K562 (cell line): ENCODE data around the gene SSBP2. TPM values are rescaled to one million over a fixed set of nuclear protein-coding genes. Genes with fewer than 3 reads are reported as not detected.

Experiments
- ATAC-seq: fragments of 200-7000 bp; cut with Tn5 transposase; 3 replicates; pipeline ENCODE4 v1.9.1; 2020; ENCODE audit warnings: moderate library complexity
- BruUV-seq: library from RNA; stranded (reverse); fragments of 400-500 nt; replicated peaks from 2 replicates; lab custom pipeline; 2021; lab: Mats Ljungman, UMichigan
- CTCF ChIA-PET: fragments of 300-600 bp; formaldehyde crosslinking; extraction: SDS; loops from one replicate; lab custom pipeline; 2021; ENCODE audit warnings: low intra/inter-chr PET ratio; lab: Yijun Ruan, JAX
- POLR2A ChIA-PET: fragments of 300-600, 350-650 bp; sonication (Branson Sonifier 250); formaldehyde crosslinking; extraction: SDS; loops from one replicate; lab custom pipeline; 2021; ENCODE audit warnings: antibody characterized with exemption, inconsistent platforms; lab: Yijun Ruan, JAX
- DNase-seq, 4 experiments: peaks; one replicate each; pipeline versions ENCODE4 v3.0.0 to v3.0.0-alpha.2; 2011 to 2018; ENCODE audit warnings: low spot score in 3 of 4, mixed read lengths in 3 of 4; ENCODE audit errors: extremely low read depth in 1 of 4
- FAIRE-seq: peaks from 2 replicates; lab custom pipeline; 2011; peaks lifted over from hg19 to GRCh38; lab: Jason Lieb, UNC
- H2AFZ ChIP-seq: 2 replicates; pipeline ENCODE4 v1.6.0; 2011; ENCODE audit warnings: low read depth, low read length, control low read depth, inconsistent platforms
- H3K27ac ChIP-seq: fragments of 200-600 bp; 3 replicates; pipeline ENCODE4 v1.8.0; 2011; ENCODE audit warnings: low read depth, mild to moderate bottlenecking, control low read depth, inconsistent platforms, low read length, moderate library complexity, mixed read lengths; ENCODE audit errors: extremely low read depth
- H3K27me3 ChIP-seq, 2 experiments: fragments of 300-600 bp in 1 of 2; 2 replicates in 1 of 2; 3 replicates in 1 of 2; pipeline versions ENCODE4 v1.6.0 to v1.8.0; 2011; ENCODE audit warnings: inconsistent platforms in 2 of 2, low read length in 2 of 2, mild to moderate bottlenecking in 1 of 2, mixed read lengths in 1 of 2, moderate library complexity in 1 of 2; ENCODE audit not compliant: control insufficient read depth in 2 of 2, insufficient read depth in 2 of 2
- H3K36me3 ChIP-seq: fragments of 300-600 bp; 3 replicates; pipeline ENCODE4 v1.8.0; 2011; ENCODE audit warnings: mild to moderate bottlenecking, low read length, inconsistent platforms; ENCODE audit not compliant: control insufficient read depth, insufficient read depth
- H3K4me1 ChIP-seq, 2 experiments: fragments of 200-600 bp in 1 of 2; replicated peaks in 1 of 2; 2 replicates in 1 of 2; 3 replicates in 1 of 2; pipeline versions ENCODE4 v1.5.1 to v1.8.0; 2011; ENCODE audit warnings: inconsistent platforms in 2 of 2, low read length in 2 of 2, mild to moderate bottlenecking in 1 of 2, mixed read lengths in 1 of 2, moderate library complexity in 1 of 2; ENCODE audit not compliant: control insufficient read depth in 2 of 2, insufficient read depth in 2 of 2
- H3K4me2 ChIP-seq: 2 replicates; pipeline ENCODE4 v1.6.1; 2011; ENCODE audit warnings: low read length, control low read depth, inconsistent platforms, mixed read lengths; ENCODE audit not compliant: insufficient read depth
- H3K4me3 ChIP-seq: fragments of 200-600 bp; sonication (generic), shearing (Covaris generic); 2 replicates; pipeline ENCODE4 v1.5.1; 2016; ENCODE audit warnings: control low read depth, inconsistent platforms
- H3K79me2 ChIP-seq: fragments of 200-600 bp; 3 replicates; pipeline ENCODE4 v1.8.0; 2011; ENCODE audit warnings: low read length, inconsistent platforms; ENCODE audit not compliant: control insufficient read depth, insufficient read depth
- H3K9ac ChIP-seq, 2 experiments: 2 replicates each; pipeline versions ENCODE4 v1.6.0 to v1.6.1; 2011; ENCODE audit warnings: low read depth in 2 of 2, low read length in 2 of 2, control low read depth in 1 of 2, inconsistent platforms in 1 of 2, mild to moderate bottlenecking in 1 of 2, mixed read lengths in 1 of 2; ENCODE audit not compliant: insufficient read depth in 1 of 2
- H3K9me1 ChIP-seq: one replicate; pipeline ENCODE4 v1.6.0; 2011; ENCODE audit warnings: inconsistent platforms, mild to moderate bottlenecking, low read length, moderate library complexity; ENCODE audit not compliant: control insufficient read depth, insufficient read depth
- H3K9me3 ChIP-seq: replicated peaks from 2 replicates; pipeline ENCODE4 v1.5.1; 2011; ENCODE audit warnings: low read depth, low read length, inconsistent platforms; ENCODE audit not compliant: control insufficient read depth, insufficient read depth
- H4K20me1 ChIP-seq: replicated peaks from 2 replicates; pipeline ENCODE4 v1.6.1; 2011; ENCODE audit warnings: low read length, inconsistent platforms, mixed read lengths; ENCODE audit not compliant: control insufficient read depth, insufficient read depth
- ARID3A ChIP-seq: IDR thresholded peaks from 2 replicates; pipeline ENCODE4 v1.6.1; 2012; ENCODE audit warnings: low read depth, low read length, improper control_type of control experiment, borderline replicate concordance
- CBFB ChIP-seq: sonication (generic); formaldehyde crosslinking; IDR thresholded peaks from 2 replicates; pipeline ENCODE4 v1.4.0; 2020; ENCODE audit warnings: mild to moderate bottlenecking, missing genetic modification reagents
- CHD1 ChIP-seq: fragments of 200-600 bp; sonication (generic); IDR thresholded peaks from one replicate; pipeline ENCODE4 v1.6.1; 2012; ENCODE audit warnings: mild to moderate bottlenecking, moderate library complexity, low read length, inconsistent platforms
- HMBOX1 ChIP-seq: sonication (generic); IDR thresholded peaks from 2 replicates; pipeline ENCODE4 v1.6.1; 2016
- MCM2 ChIP-seq: fragments of 450-650 bp; IDR thresholded peaks from 2 replicates; pipeline ENCODE4 v1.6.1; 2017; ENCODE audit warnings: low read depth, mild to moderate bottlenecking
- MTA3 ChIP-seq: fragments of 450-650 bp; formaldehyde crosslinking; IDR thresholded peaks from 2 replicates; pipeline ENCODE4 v1.6.1; 2017; ENCODE audit warnings: mild to moderate bottlenecking, borderline replicate concordance
- PTRF ChIP-seq: fragments of 450-650 bp; IDR thresholded peaks from 2 replicates; pipeline ENCODE4 v1.6.1; 2016; ENCODE audit warnings: mild to moderate bottlenecking, missing genetic modification characterization, missing compliant biosample characterization
- RFX5 ChIP-seq: IDR thresholded peaks from 2 replicates; pipeline ENCODE4 v1.6.1; 2011; ENCODE audit warnings: low read depth, mild to moderate bottlenecking, improper control_type of control experiment, low read length
- SMARCC2 ChIP-seq: fragments of 450-650 bp; IDR thresholded peaks from 2 replicates; pipeline ENCODE4 v1.6.1; 2017; ENCODE audit warnings: antibody characterized with exemption, moderate library complexity, mild to moderate bottlenecking, low read depth
- SP2 ChIP-seq: IDR thresholded peaks from 2 replicates; pipeline ENCODE4 v1.6.1; 2011; ENCODE audit warnings: mild to moderate bottlenecking, low read depth, low read length, moderate library complexity; ENCODE audit not compliant: poor library complexity, severe bottlenecking; ENCODE audit errors: extremely low read depth
- ZNF274 ChIP-seq: IDR thresholded peaks from 2 replicates; pipeline ENCODE4 v1.6.1; 2011; ENCODE audit warnings: low read depth, mild to moderate bottlenecking, low read length, moderate library complexity, borderline replicate concordance
- WGBS: fragments of 100-300 bp; shearing (Covaris generic); methylation state at CpG from one replicate; pipeline ENCODE4 v1.1.6; 2016; ENCODE audit warnings: low coverage, mixed read lengths; ENCODE audit not compliant: insufficient coverage; ENCODE audit errors: missing lambda C conversion rate; 5-methylcytosine and 5-hydroxymethylcytosine counted together
- in situ Hi-C: fragments of 300-500 bp; cut with MboI; formaldehyde crosslinking; loops from 4 replicates; pipeline ENCODE4 v1.15.0; 2018; ENCODE audit warnings: inconsistent platforms, mixed read lengths
- intact Hi-C: fragments of 100-400 bp; cut with micrococcal nuclease; formaldehyde crosslinking; loops from 2 replicates; pipeline ENCODE4 v1.14.2; 2022
- polyA plus RNA-seq, 8 experiments: library from polyadenylated mRNA; depleted of rRNA in 4 of 8; stranded (reverse) in 5 of 8; unstranded in 3 of 8; fragments of >200 nt; fragmentation: Nextera tagmentation in 2 of 8; fragmentation: Illumina TruSeq in 1 of 8; extraction: Ambion mirVana in 2 of 8; extraction: Trizol in 1 of 8; gene quantifications; 2 replicates each; pipeline versions ENCODE4 v1.2.1 to v1.2.3, GENCODE V29; 2011 to 2014; ENCODE audit warnings: inconsistent platforms in 1 of 8, missing spikeins in 1 of 8
- total RNA-seq, 7 experiments: library from RNA; depleted of rRNA in 6 of 7; stranded (reverse); fragments of >200 nt in 6 of 7; fragmentation: Illumina TruSeq in 2 of 7; extraction: Trizol in 2 of 7; gene quantifications; 2 replicates each; pipeline versions ENCODE4 v1.2.1 to v1.2.3, GENCODE V29; 2011 to 2021; ENCODE audit warnings: low replicate concordance in 1 of 7
- TF ChIP-seq, protein P1 (sequence below), 2 experiments: fragments of 150-350 bp in 1 of 2; IDR thresholded peaks; 2 replicates each; pipeline ENCODE4 v1.6.1; 2012 to 2016; ENCODE audit warnings: low read depth in 2 of 2, low read length in 2 of 2, mild to moderate bottlenecking in 1 of 2, moderate library complexity in 1 of 2
- TF ChIP-seq, protein P2 (sequence below): fragments of 250-450 bp; sonication (Bioruptor Pico); IDR thresholded peaks from 2 replicates; pipeline ENCODE4 v1.4.0; 2020

Gene SSBP2
- total and polyA plus RNA-seq, 9 of the 15 experiments (the other 6 are each of a cell fraction or from before 2014, with no cell fraction given) = 22.3 to 133 (median 42.1) TPM

DNA sequence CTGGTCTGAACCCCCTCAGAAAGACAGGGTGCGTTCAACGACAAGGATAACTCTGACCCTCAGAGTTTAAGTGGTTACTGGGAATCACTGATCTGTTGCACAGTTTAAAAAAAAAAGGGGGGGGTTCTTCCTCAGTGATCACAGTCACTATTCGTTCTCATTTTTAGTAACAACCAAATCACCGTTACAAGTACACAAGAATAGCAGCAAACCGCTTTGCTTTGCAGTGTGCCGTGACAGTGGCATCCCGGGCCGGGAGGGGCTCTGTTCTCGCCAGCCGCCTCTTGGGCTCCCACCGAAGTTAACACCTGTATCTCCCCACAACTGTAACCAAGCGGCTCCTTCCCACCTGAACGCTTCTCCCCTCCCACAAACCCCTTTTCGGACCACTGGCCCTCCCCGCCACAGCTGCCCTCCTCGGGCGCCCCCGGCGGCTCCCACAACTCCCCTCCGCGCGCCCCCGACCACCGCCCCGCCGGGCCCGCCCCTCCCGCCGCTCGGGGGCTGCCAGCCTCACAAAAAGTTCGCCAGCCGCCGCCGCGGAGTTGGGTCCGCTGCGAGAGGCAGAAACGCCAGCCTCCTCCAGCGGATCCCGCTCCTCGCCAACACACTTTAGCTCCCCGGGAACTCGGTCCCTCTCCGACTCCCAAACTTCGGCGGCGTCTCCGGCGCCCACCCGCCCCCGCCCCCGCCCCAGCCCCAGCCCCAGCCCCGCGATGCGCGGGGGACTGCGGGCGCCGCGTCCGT lies 1.2 kb downstream of the SSBP2 start:
- H4K20me1 ChIP-seq = no peaks in the 10 kb centered on the region
- peak overlapping the region; percentile 77 for H3K4me2 ChIP-seq
- under 1% methylated on average over 30 of the region's 61 CpGs for WGBS
- peak overlapping the region; percentile 59; the same call in 1 of the 3 replicates for H3K27ac ChIP-seq
- intact Hi-C loops = loop anchor here (2.0 to 10.0 kb wide), 8 partner anchors 37 to 417 kb away; partner anchors contain the start of gene ATG10
- H3K4me1 ChIP-seq = peaks cover 21 to 34% of the 10 kb centered on the region in 2 experiments
- FAIRE-seq = peak; percentile 68
- peaks cover 63% of the 10 kb centered on the region for H3K79me2 ChIP-seq
- no peaks in the 10 kb centered on the region for H3K9me1 ChIP-seq
- H3K36me3 ChIP-seq = no peaks in the 10 kb centered on the region
- CTCF ChIA-PET = no interaction called here
- peak overlapping the region; percentile 53 for H2AFZ ChIP-seq
- in situ Hi-C loops = no loop called here
- ATAC-seq = peak; percentile 2; the same call in 1 of the 3 replicates
- POLR2A ChIA-PET = interaction anchor here (1.0 to 3.1 kb wide), 6 partner anchors 9 to 101 kb away, joined by 3 to 61 read pairs (median 4); no protein-coding TSS in a partner anchor
- peak overlapping the region; percentile 55 to 91 for H3K9ac ChIP-seq
- H3K27me3 ChIP-seq = no peaks in the 10 kb centered on the region
- peak; percentile 32 to 45 (median 40) for DNase-seq
- peak overlapping the region; percentile 63 for H3K4me3 ChIP-seq
- H3K9me3 ChIP-seq = no peaks in the 10 kb centered on the region
- no TSS peak for BruUV-seq
- TF ChIP-seq, protein P1, sequence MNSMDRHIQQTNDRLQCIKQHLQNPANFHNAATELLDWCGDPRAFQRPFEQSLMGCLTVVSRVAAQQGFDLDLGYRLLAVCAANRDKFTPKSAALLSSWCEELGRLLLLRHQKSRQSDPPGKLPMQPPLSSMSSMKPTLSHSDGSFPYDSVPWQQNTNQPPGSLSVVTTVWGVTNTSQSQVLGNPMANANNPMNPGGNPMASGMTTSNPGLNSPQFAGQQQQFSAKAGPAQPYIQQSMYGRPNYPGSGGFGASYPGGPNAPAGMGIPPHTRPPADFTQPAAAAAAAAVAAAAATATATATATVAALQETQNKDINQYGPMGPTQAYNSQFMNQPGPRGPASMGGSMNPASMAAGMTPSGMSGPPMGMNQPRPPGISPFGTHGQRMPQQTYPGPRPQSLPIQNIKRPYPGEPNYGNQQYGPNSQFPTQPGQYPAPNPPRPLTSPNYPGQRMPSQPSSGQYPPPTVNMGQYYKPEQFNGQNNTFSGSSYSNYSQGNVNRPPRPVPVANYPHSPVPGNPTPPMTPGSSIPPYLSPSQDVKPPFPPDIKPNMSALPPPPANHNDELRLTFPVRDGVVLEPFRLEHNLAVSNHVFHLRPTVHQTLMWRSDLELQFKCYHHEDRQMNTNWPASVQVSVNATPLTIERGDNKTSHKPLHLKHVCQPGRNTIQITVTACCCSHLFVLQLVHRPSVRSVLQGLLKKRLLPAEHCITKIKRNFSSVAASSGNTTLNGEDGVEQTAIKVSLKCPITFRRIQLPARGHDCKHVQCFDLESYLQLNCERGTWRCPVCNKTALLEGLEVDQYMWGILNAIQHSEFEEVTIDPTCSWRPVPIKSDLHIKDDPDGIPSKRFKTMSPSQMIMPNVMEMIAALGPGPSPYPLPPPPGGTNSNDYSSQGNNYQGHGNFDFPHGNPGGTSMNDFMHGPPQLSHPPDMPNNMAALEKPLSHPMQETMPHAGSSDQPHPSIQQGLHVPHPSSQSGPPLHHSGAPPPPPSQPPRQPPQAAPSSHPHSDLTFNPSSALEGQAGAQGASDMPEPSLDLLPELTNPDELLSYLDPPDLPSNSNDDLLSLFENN (IDR thresholded peaks at IDR 0.05; ENCODE audit: low read depth in 2 of 2, low read length in 2 of 2) = no peak
- TF ChIP-seq ARID3A (no peak), SMARCC2 (no peak), HMBOX1 (0 out of 2 replicates have a peak, but pooled peaks have one; percentile 1), CHD1 (peak; percentile 11), CBFB (CRISPR knock-in tag) (no peak), MTA3 (0 out of 2 replicates have a peak, but pooled peaks have one; percentile 29), RFX5 (no peak), ZNF274 (no peak), MCM2 (no peak), SP2 (no peak), PTRF (tag) (no peak)
- TF ChIP-seq, protein P2, sequence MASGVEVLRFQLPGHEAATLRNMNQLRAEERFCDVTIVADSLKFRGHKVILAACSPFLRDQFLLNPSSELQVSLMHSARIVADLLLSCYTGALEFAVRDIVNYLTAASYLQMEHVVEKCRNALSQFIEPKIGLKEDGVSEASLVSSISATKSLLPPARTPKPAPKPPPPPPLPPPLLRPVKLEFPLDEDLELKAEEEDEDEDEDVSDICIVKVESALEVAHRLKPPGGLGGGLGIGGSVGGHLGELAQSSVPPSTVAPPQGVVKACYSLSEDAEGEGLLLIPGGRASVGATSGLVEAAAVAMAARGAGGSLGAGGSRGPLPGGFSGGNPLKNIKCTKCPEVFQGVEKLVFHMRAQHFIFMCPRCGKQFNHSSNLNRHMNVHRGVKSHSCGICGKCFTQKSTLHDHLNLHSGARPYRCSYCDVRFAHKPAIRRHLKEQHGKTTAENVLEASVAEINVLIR = no peak
